ENCODE data around the gene PLSCR4.
A peak's percentile ranks its signal among the peaks of the same experiment; 100 is the strongest.
"Not testable (repeated sequence)": the region's sequence is repeated elsewhere in the genome, so short reads cannot be mapped to it uniquely, and the experiment has no call there.

Gene PLSCR4

GRCh38 chr3:146246526-146246925, 4.4 kb downstream of the PLSCR4 start:
- Histone ChIP-seq H3K79me2 (ENCODE audit: control insufficient read depth, insufficient read depth, low read length, unreplicated experiment) (peaks cover 28% of the 10 kb centered on the region), H3K27me3 (ENCODE audit: insufficient read depth, low read length) (no peaks in the 10 kb centered on the region), H2AFZ (ENCODE audit: low read length, unreplicated experiment) (no peak overlapping the region), H3K4me3 (ENCODE audit: low read depth, low read length) (no peak overlapping the region), H3K4me1 (ENCODE audit: control insufficient read depth, insufficient read depth, low read length, unreplicated experiment) (peaks cover 29% of the 10 kb centered on the region), H3K27ac (ENCODE audit: low read depth, low read length) (no peak overlapping the region), H3K36me3 (ENCODE audit: insufficient read depth, low read length) (peaks cover 10% of the 10 kb centered on the region)

- H2AFZ ChIP-seq (ENCODE audit: low read length, unreplicated experiment) = no peak overlapping the region
- no peak overlapping the region for H3K27ac ChIP-seq (ENCODE audit: low read depth, low read length)
- H3K27me3 ChIP-seq (ENCODE audit: insufficient read depth, low read length) = no peaks in the 10 kb centered on the region
- H3K36me3 ChIP-seq (ENCODE audit: insufficient read depth, low read length) = peaks cover 14% of the 10 kb centered on the region
- peaks cover 21% of the 10 kb centered on the region for H3K4me1 ChIP-seq (ENCODE audit: control insufficient read depth, insufficient read depth, low read length, unreplicated experiment)
- H3K79me2 ChIP-seq (ENCODE audit: control insufficient read depth, insufficient read depth, low read length, unreplicated experiment) = peaks cover 11% of the 10 kb centered on the region
- no peak overlapping the region for H3K4me3 ChIP-seq (ENCODE audit: low read depth, low read length)
These were observed 7.3 kb downstream of the PLSCR4 start for GRCh38 chr3:146243559-146243958.

- no peak overlapping the region for H2AFZ ChIP-seq (ENCODE audit: low read length, unreplicated experiment)
- no peak overlapping the region for H3K4me3 ChIP-seq (ENCODE audit: low read depth, low read length)
- peak overlapping the region; percentile 28 for H3K27ac ChIP-seq (ENCODE audit: low read depth, low read length)
- H3K36me3 ChIP-seq (ENCODE audit: insufficient read depth, low read length) = peaks cover 31% of the 10 kb centered on the region
- H3K79me2 ChIP-seq (ENCODE audit: control insufficient read depth, insufficient read depth, low read length, unreplicated experiment) = peaks cover 9% of the 10 kb centered on the region
- no peaks in the 10 kb centered on the region for H3K27me3 ChIP-seq (ENCODE audit: insufficient read depth, low read length)
- H3K4me1 ChIP-seq (ENCODE audit: control insufficient read depth, insufficient read depth, low read length, unreplicated experiment) = peaks cover 7% of the 10 kb centered on the region
These were observed 9.2 kb downstream of the PLSCR4 start for GRCh38 chr3:146241523-146242240.

GRCh38 chr3:146233487-146233886, 17.4 kb downstream of the PLSCR4 start:
- Histone ChIP-seq H3K36me3 (ENCODE audit: insufficient read depth, low read length) (peaks cover 33% of the 10 kb centered on the region), H3K27ac (ENCODE audit: low read depth, low read length) (no peak overlapping the region), H3K79me2 (ENCODE audit: control insufficient read depth, insufficient read depth, low read length, unreplicated experiment) (peaks cover 10% of the 10 kb centered on the region), H3K4me1 (ENCODE audit: control insufficient read depth, insufficient read depth, low read length, unreplicated experiment) (no peaks in the 10 kb centered on the region), H3K4me3 (ENCODE audit: low read depth, low read length) (no peak overlapping the region), H2AFZ (ENCODE audit: low read length, unreplicated experiment) (no peak overlapping the region), H3K27me3 (ENCODE audit: insufficient read depth, low read length) (no peaks in the 10 kb centered on the region)

GRCh38 chr3:146227486-146227885, 23.4 kb downstream of the PLSCR4 start:
- Histone ChIP-seq H3K4me3 (ENCODE audit: low read depth, low read length) (no peak overlapping the region), H3K36me3 (ENCODE audit: insufficient read depth, low read length) (no peaks in the 10 kb centered on the region), H3K27ac (ENCODE audit: low read depth, low read length) (no peak overlapping the region), H3K79me2 (ENCODE audit: control insufficient read depth, insufficient read depth, low read length, unreplicated experiment) (peaks cover 5% of the 10 kb centered on the region), H3K4me1 (ENCODE audit: control insufficient read depth, insufficient read depth, low read length, unreplicated experiment) (peaks cover 9% of the 10 kb centered on the region), H3K27me3 (ENCODE audit: insufficient read depth, low read length) (no peaks in the 10 kb centered on the region), H2AFZ (ENCODE audit: low read length, unreplicated experiment) (no peak overlapping the region)

GRCh38 chr3:146226881-146227280, 24.0 kb downstream of the PLSCR4 start:
- Histone ChIP-seq H3K79me2 (ENCODE audit: control insufficient read depth, insufficient read depth, low read length, unreplicated experiment) (peaks cover 5% of the 10 kb centered on the region), H3K27me3 (ENCODE audit: insufficient read depth, low read length) (no peaks in the 10 kb centered on the region), H3K4me1 (ENCODE audit: control insufficient read depth, insufficient read depth, low read length, unreplicated experiment) (peaks cover 15% of the 10 kb centered on the region), H3K4me3 (ENCODE audit: low read depth, low read length) (no peak overlapping the region), H3K36me3 (ENCODE audit: insufficient read depth, low read length) (no peaks in the 10 kb centered on the region), H2AFZ (ENCODE audit: low read length, unreplicated experiment) (no peak overlapping the region), H3K27ac (ENCODE audit: low read depth, low read length) (no peak overlapping the region)

GRCh38 chr3:146225458-146225857, 25.4 kb downstream of the PLSCR4 start:
- not testable (repeated sequence) for H3K79me2 ChIP-seq (ENCODE audit: control insufficient read depth, insufficient read depth, low read length, unreplicated experiment); H3K27ac ChIP-seq (ENCODE audit: low read depth, low read length); H3K27me3 ChIP-seq (ENCODE audit: insufficient read depth, low read length); H3K36me3 ChIP-seq (ENCODE audit: insufficient read depth, low read length); H2AFZ ChIP-seq (ENCODE audit: low read length, unreplicated experiment); H3K4me3 ChIP-seq (ENCODE audit: low read depth, low read length)
- H3K4me1 ChIP-seq (ENCODE audit: control insufficient read depth, insufficient read depth, low read length, unreplicated experiment) = peaks cover 22% of the 10 kb centered on the region

- peaks cover 22% of the 10 kb centered on the region for H3K4me1 ChIP-seq (ENCODE audit: control insufficient read depth, insufficient read depth, low read length, unreplicated experiment)
- H3K79me2 ChIP-seq (ENCODE audit: control insufficient read depth, insufficient read depth, low read length, unreplicated experiment) = peaks cover 5% of the 10 kb centered on the region
- no peak overlapping the region for H3K4me3 ChIP-seq (ENCODE audit: low read depth, low read length)
- peak overlapping the region; percentile 52; the same call in 1 of the 2 replicates for H3K27ac ChIP-seq (ENCODE audit: low read depth, low read length)
- no peak overlapping the region for H2AFZ ChIP-seq (ENCODE audit: low read length, unreplicated experiment)
- no peaks in the 10 kb centered on the region for H3K27me3 ChIP-seq (ENCODE audit: insufficient read depth, low read length)
- no peaks in the 10 kb centered on the region for H3K36me3 ChIP-seq (ENCODE audit: insufficient read depth, low read length)
These were observed 27.2 kb downstream of the PLSCR4 start for GRCh38 chr3:146223401-146224373.

GRCh38 chr3:146222204-146223046, 28.5 kb downstream of the PLSCR4 start:
- no peaks in the 10 kb centered on the region for H3K27me3 ChIP-seq (ENCODE audit: insufficient read depth, low read length)
- H3K4me1 ChIP-seq (ENCODE audit: control insufficient read depth, insufficient read depth, low read length, unreplicated experiment) = peaks cover 29% of the 10 kb centered on the region
- no peaks in the 10 kb centered on the region for H3K79me2 ChIP-seq (ENCODE audit: control insufficient read depth, insufficient read depth, low read length, unreplicated experiment)
- peak overlapping the region; percentile 56; the same call in 1 of the 2 replicates for H3K4me3 ChIP-seq (ENCODE audit: low read depth, low read length)
- peak overlapping the region; percentile 66 for H2AFZ ChIP-seq (ENCODE audit: low read length, unreplicated experiment)
- H3K36me3 ChIP-seq (ENCODE audit: insufficient read depth, low read length) = no peaks in the 10 kb centered on the region
- H3K27ac ChIP-seq (ENCODE audit: low read depth, low read length) = peak overlapping the region; percentile 52

- H3K27ac ChIP-seq (ENCODE audit: low read depth, low read length) = no peak overlapping the region
- H3K79me2 ChIP-seq (ENCODE audit: control insufficient read depth, insufficient read depth, low read length, unreplicated experiment) = no peaks in the 10 kb centered on the region
- H3K4me3 ChIP-seq (ENCODE audit: low read depth, low read length) = no peak overlapping the region
- H3K27me3 ChIP-seq (ENCODE audit: insufficient read depth, low read length) = no peaks in the 10 kb centered on the region
- no peaks in the 10 kb centered on the region for H3K36me3 ChIP-seq (ENCODE audit: insufficient read depth, low read length)
- peak overlapping the region; percentile 21 for H2AFZ ChIP-seq (ENCODE audit: low read length, unreplicated experiment)
- H3K4me1 ChIP-seq (ENCODE audit: control insufficient read depth, insufficient read depth, low read length, unreplicated experiment) = peaks cover 38% of the 10 kb centered on the region
These were observed 29.6 kb downstream of the PLSCR4 start for GRCh38 chr3:146221276-146221675.

Measured in ACC112 (cell line).